Loucy (cell line): ENCODE results near the gene CCNB1.

Experiments
- EZH2phosphoT487 ChIP-seq: fragments of 200-600 bp; IDR thresholded peaks from 2 replicates; pipeline ENCODE4 v1.6.1; 2018; ENCODE audit warnings: antibody characterized with exemption, mild to moderate bottlenecking, moderate library complexity, borderline replicate concordance
- TF ChIP-seq, protein P1 (sequence below): fragments of 200-600 bp; sonication (generic); conservative IDR thresholded peaks from 2 replicates; pipeline ENCODE4 v1.5.1; 2014; ENCODE audit warnings: mild to moderate bottlenecking, antibody characterized with exemption, low read length

DNA sequence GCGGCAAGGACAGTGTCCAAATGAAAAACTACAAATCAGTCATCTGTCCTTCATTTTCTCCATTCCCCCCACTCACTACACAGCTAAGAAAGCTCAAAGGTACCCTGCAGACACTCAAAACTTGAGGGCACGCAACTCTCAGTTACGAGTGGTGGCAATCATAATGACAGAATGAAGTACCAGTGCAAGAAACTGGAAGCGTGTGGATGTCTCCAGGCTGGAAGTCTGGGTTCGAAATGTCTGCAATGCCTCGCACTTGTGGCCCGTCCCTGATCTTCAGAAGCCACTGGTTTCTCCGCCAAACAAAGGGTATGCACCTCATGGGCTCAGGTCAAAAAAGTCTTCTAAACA is 21.8 kb downstream of the CCNB1 start:
- TF ChIP-seq, protein P1, sequence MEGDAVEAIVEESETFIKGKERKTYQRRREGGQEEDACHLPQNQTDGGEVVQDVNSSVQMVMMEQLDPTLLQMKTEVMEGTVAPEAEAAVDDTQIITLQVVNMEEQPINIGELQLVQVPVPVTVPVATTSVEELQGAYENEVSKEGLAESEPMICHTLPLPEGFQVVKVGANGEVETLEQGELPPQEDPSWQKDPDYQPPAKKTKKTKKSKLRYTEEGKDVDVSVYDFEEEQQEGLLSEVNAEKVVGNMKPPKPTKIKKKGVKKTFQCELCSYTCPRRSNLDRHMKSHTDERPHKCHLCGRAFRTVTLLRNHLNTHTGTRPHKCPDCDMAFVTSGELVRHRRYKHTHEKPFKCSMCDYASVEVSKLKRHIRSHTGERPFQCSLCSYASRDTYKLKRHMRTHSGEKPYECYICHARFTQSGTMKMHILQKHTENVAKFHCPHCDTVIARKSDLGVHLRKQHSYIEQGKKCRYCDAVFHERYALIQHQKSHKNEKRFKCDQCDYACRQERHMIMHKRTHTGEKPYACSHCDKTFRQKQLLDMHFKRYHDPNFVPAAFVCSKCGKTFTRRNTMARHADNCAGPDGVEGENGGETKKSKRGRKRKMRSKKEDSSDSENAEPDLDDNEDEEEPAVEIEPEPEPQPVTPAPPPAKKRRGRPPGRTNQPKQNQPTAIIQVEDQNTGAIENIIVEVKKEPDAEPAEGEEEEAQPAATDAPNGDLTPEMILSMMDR, result no peak
- TF ChIP-seq EZH2phosphoT487, result no peak
